MM.1S (cell line): ENCODE measurements around the gene TMC1.

Experiments
- EZH2 ChIP-seq: fragments of 300-600 bp; sonication (generic); optimal IDR thresholded peaks from 2 replicates; pipeline ENCODE3; 2017; ENCODE audit warnings: low read depth, mild to moderate bottlenecking, antibody characterized with exemption, low read length, mixed read lengths
- TF ChIP-seq, protein P1 (sequence below): fragments of 300-600 bp; sonication (generic); IDR thresholded peaks from 2 replicates; pipeline ENCODE4 v1.5.1; 2016; ENCODE audit warnings: antibody characterized with exemption, low read length, mixed read lengths

DNA sequence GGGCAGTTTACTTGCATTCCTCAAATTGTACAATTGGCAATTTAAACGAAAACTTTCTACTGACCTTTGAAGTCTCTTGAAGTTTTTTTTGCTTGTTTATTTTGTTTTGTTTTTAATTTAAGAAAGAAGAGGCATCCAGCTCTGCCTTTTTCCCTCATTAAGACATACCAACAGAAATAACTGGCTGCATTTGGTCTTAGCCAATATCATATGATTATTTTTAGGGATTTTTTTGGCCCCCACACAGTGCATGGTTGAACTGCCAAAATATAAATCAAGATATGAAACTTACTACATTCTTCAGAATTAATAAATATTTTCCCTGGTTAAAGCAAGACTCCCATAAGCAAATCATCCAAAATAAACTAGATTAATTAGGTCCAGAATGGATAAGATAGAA, 352.0 kb downstream of the TMC1 start:
- TF ChIP-seq, protein P1, sequence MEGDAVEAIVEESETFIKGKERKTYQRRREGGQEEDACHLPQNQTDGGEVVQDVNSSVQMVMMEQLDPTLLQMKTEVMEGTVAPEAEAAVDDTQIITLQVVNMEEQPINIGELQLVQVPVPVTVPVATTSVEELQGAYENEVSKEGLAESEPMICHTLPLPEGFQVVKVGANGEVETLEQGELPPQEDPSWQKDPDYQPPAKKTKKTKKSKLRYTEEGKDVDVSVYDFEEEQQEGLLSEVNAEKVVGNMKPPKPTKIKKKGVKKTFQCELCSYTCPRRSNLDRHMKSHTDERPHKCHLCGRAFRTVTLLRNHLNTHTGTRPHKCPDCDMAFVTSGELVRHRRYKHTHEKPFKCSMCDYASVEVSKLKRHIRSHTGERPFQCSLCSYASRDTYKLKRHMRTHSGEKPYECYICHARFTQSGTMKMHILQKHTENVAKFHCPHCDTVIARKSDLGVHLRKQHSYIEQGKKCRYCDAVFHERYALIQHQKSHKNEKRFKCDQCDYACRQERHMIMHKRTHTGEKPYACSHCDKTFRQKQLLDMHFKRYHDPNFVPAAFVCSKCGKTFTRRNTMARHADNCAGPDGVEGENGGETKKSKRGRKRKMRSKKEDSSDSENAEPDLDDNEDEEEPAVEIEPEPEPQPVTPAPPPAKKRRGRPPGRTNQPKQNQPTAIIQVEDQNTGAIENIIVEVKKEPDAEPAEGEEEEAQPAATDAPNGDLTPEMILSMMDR, result no peak
- no peak for TF ChIP-seq EZH2
